Fibroblast of lung (primary cell): ENCODE measurements around the gene KREMEN1. TPM values are rescaled to one million over a fixed set of nuclear protein-coding genes. Genes with fewer than 3 reads are reported as not detected.

Source experiments
- DNase-seq, 2 donors: peaks; one replicate each; pipeline versions ENCODE4 v3.0.0 to v3.0.0-alpha.2; 2010; ENCODE audit warnings: low read depth in 2 of 2
- H2AFZ ChIP-seq: 2 replicates; pipeline ENCODE4 v1.5.1; 2012; ENCODE audit warnings: low read length, control low read depth, inconsistent platforms
- H3K27ac ChIP-seq: 2 replicates; pipeline ENCODE4 v1.5.1; 2011; ENCODE audit warnings: low read length, control low read depth; ENCODE audit not compliant: insufficient read depth
- H3K27me3 ChIP-seq: 2 replicates; pipeline ENCODE4 v1.5.1; 2011; ENCODE audit warnings: mild to moderate bottlenecking, low read length; ENCODE audit not compliant: control insufficient read depth, insufficient read depth
- H3K36me3 ChIP-seq: 2 replicates; pipeline ENCODE4 v1.5.1; 2011; ENCODE audit warnings: low read length; ENCODE audit not compliant: control insufficient read depth, insufficient read depth
- H3K4me1 ChIP-seq: 2 replicates; pipeline ENCODE4 v1.5.1; 2011; ENCODE audit warnings: low read length; ENCODE audit not compliant: control insufficient read depth, insufficient read depth; ENCODE audit errors: extremely low read depth
- H3K4me2 ChIP-seq: 2 replicates; pipeline ENCODE4 v1.5.1; 2011; ENCODE audit warnings: low read length, control low read depth; ENCODE audit not compliant: insufficient read depth; ENCODE audit errors: extremely low read depth
- H3K4me3 ChIP-seq, 4 experiments: fragments of 200-600 bp in 1 of 4; sonication (generic) in 1 of 4; replicated peaks in 1 of 4; 2 replicates each; pipeline ENCODE4 v1.5.1; 2011 to 2016; ENCODE audit warnings: low read length in 4 of 4, low read depth in 3 of 4, mild to moderate bottlenecking in 3 of 4, control low read depth in 2 of 4, inconsistent platforms in 1 of 4, mixed read lengths in 1 of 4; ENCODE audit not compliant: insufficient read depth in 1 of 4; ENCODE audit errors: control extremely low read depth in 1 of 4
- H3K79me2 ChIP-seq: 2 replicates; pipeline ENCODE4 v1.5.1; 2012; ENCODE audit warnings: mild to moderate bottlenecking, low read length, inconsistent platforms; ENCODE audit not compliant: control insufficient read depth, insufficient read depth
- H3K9ac ChIP-seq: 2 replicates; pipeline ENCODE4 v1.5.1; 2011; ENCODE audit warnings: mild to moderate bottlenecking, low read length, control low read depth; ENCODE audit not compliant: insufficient read depth
- H3K9me3 ChIP-seq: 2 replicates; pipeline ENCODE4 v1.5.1; 2012; ENCODE audit warnings: low read depth, low read length; ENCODE audit not compliant: control insufficient read depth, insufficient read depth
- H4K20me1 ChIP-seq: 2 replicates; pipeline ENCODE4 v1.5.1; 2011; ENCODE audit warnings: low read length; ENCODE audit not compliant: control insufficient read depth, insufficient read depth; ENCODE audit errors: extremely low read depth
- EZH2 ChIP-seq: IDR thresholded peaks from 2 replicates; pipeline ENCODE4 v1.5.1; 2012; ENCODE audit warnings: low read length, control low read depth, mild to moderate bottlenecking; ENCODE audit errors: missing control alignments
- polyA plus RNA-seq, 2 donors: library from polyadenylated mRNA; depleted of rRNA in 1 of 2; stranded (reverse) in 1 of 2; unstranded in 1 of 2; fragments of >200 nt; gene quantifications; 2 replicates each; pipeline ENCODE4 v1.2.1, GENCODE V29; 2011 to 2012; ENCODE audit warnings: missing spikeins in 1 of 2
- total RNA-seq: library from RNA; depleted of rRNA; stranded (reverse); fragments of >200 nt; gene quantifications from 2 replicates; pipeline ENCODE4 v1.2.1, GENCODE V29; 2014
- TF ChIP-seq, protein P1 (sequence below), 2 donors: IDR thresholded peaks in 1 of 2; conservative IDR thresholded peaks in 1 of 2; 1 replicate in 1 of 2; 2 replicates in 1 of 2; pipeline ENCODE4 v1.5.1; 2011 to 2012; ENCODE audit warnings: low read length in 2 of 2, control low read depth in 1 of 2, inconsistent platforms in 1 of 2, low read depth in 1 of 2, mild to moderate bottlenecking in 1 of 2

KREMEN1 gene
- total and polyA plus RNA-seq, 2 donors (not counting 1 experiment from before 2014, with no cell fraction given), result 7.0 to 12.9 TPM

DNA sequence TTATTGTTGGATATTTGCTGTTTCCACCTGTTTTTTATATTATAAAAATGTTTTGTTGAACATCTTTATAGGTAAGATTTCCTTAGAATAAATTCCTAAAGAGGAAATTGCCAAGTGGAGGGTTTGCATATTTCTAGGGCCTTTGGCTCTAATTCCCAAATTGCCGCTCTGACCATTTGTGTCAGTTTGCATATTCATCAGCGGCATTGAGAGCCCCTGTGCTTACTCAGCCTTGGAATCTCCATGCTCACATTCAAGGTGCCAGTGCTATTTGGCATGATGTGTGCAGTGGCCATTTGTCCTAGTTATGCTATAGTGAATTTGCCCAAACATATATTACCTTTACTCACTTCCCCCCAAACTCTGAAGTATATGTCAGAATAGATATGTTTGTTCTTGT, 25.5 kb downstream of the KREMEN1 start:
- H3K4me3 ChIP-seq, result no peak overlapping the region
- no peak overlapping the region for H3K27ac ChIP-seq
- DNase-seq, result no peak
- H3K36me3 ChIP-seq, result no peaks in the 10 kb centered on the region
- TF ChIP-seq, protein P1, sequence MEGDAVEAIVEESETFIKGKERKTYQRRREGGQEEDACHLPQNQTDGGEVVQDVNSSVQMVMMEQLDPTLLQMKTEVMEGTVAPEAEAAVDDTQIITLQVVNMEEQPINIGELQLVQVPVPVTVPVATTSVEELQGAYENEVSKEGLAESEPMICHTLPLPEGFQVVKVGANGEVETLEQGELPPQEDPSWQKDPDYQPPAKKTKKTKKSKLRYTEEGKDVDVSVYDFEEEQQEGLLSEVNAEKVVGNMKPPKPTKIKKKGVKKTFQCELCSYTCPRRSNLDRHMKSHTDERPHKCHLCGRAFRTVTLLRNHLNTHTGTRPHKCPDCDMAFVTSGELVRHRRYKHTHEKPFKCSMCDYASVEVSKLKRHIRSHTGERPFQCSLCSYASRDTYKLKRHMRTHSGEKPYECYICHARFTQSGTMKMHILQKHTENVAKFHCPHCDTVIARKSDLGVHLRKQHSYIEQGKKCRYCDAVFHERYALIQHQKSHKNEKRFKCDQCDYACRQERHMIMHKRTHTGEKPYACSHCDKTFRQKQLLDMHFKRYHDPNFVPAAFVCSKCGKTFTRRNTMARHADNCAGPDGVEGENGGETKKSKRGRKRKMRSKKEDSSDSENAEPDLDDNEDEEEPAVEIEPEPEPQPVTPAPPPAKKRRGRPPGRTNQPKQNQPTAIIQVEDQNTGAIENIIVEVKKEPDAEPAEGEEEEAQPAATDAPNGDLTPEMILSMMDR (conservative IDR thresholded peaks at IDR 0.05 in 1 of 2, IDR thresholded peaks at IDR 0.05 in 1 of 2; ENCODE audit: low read depth in 1 of 2, low read length in 2 of 2), result no peak
- no peak for TF ChIP-seq EZH2
- H3K4me1 ChIP-seq, result peaks cover 3% of the 10 kb centered on the region
- no peaks in the 10 kb centered on the region for H3K79me2 ChIP-seq
- no peak overlapping the region for H3K9ac ChIP-seq
- H3K9me3 ChIP-seq, result no peaks in the 10 kb centered on the region
- H4K20me1 ChIP-seq, result no peaks in the 10 kb centered on the region
- H3K4me2 ChIP-seq, result no peak overlapping the region
- H3K27me3 ChIP-seq, result no peaks in the 10 kb centered on the region
- H2AFZ ChIP-seq, result no peak overlapping the region

DNA sequence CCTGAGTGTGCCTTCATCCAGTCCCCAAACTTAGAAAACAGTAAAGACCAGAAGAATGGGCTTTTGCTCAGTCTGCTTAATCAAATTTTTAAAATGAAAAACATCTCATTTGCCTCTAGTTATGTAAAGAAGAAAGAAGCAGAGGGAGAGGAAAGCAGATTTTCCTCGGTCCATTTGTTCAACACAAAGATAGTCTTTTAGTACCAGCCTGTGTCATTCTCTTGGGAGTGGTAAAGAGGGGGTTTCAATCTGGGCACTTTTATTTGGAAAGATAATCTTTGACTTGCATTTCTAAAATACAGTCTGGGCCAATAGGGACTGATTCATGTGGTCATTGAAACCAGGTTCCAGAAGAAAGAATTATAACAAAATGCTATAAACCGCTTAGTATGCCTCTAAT, 29.5 kb downstream of the KREMEN1 start:
- no peak for TF ChIP-seq EZH2
- TF ChIP-seq, protein P1 (conservative IDR thresholded peaks at IDR 0.05 in 1 of 2, IDR thresholded peaks at IDR 0.05 in 1 of 2; ENCODE audit: low read depth in 1 of 2, low read length in 2 of 2), result no peak
- Histone ChIP-seq H3K36me3 (no peaks in the 10 kb centered on the region), H3K4me1 (no peaks in the 10 kb centered on the region), H2AFZ (no peak overlapping the region), H3K27ac (no peak overlapping the region), H3K27me3 (no peaks in the 10 kb centered on the region), H3K9me3 (no peaks in the 10 kb centered on the region), H4K20me1 (no peaks in the 10 kb centered on the region), H3K4me2 (no peak overlapping the region), H3K9ac (no peak overlapping the region), H3K4me3 (no peak overlapping the region), H3K79me2 (no peaks in the 10 kb centered on the region)
- DNase-seq, result no peak

DNA sequence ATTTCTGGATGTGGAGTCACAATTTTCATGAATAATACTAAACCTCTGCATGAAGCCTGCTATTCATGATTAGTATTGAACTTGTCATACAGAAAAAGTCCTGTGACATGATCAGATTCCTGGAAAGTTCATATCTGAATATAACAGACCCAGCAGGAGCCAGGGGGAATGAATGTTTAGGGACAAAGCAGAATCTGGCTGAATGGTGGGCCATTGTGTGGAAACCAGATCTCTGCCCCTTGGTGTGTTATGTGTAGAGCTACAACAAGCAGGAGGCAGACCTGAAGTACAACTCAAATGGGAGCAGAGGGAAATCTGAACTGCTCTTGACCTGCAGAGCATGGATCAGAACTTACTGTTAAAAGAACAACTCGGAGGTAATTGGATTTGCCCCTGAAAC, 30.3 kb downstream of the KREMEN1 start:
- TF ChIP-seq, protein P1 (conservative IDR thresholded peaks at IDR 0.05 in 1 of 2, IDR thresholded peaks at IDR 0.05 in 1 of 2; ENCODE audit: low read depth in 1 of 2, low read length in 2 of 2), result no peak
- no peak for TF ChIP-seq EZH2
- Histone ChIP-seq H3K27ac (no peak overlapping the region), H3K27me3 (no peaks in the 10 kb centered on the region), H2AFZ (no peak overlapping the region), H4K20me1 (no peaks in the 10 kb centered on the region), H3K79me2 (no peaks in the 10 kb centered on the region), H3K4me2 (no peak overlapping the region), H3K9ac (no peak overlapping the region), H3K36me3 (no peaks in the 10 kb centered on the region), H3K4me1 (no peaks in the 10 kb centered on the region), H3K9me3 (no peaks in the 10 kb centered on the region), H3K4me3 (no peak overlapping the region)
- no peak for DNase-seq
